Retina (tissue), 1 donor: ENCODE data around the gene UNK.

Experiments
- DNase-seq: peaks from one replicate; pipeline ENCODE4 v3.0.0-alpha.2; 2016

UNK gene

GRCh38 chr17:75823257-75824041 is 38.8 kb downstream of the UNK start:
- no peak for DNase-seq

- no peak for DNase-seq
These were observed 39.5 kb downstream of the UNK start for GRCh38 chr17:75824050-75824552.

- no peak for DNase-seq
These were observed 40.1 kb downstream of the UNK start for GRCh38 chr17:75824666-75825065.

- DNase-seq = no peak
These were observed 40.5 kb downstream of the UNK start for GRCh38 chr17:75825149-75825552.

- DNase-seq = no peak
These were observed 41.3 kb downstream of the UNK start for GRCh38 chr17:75825748-75826370.

- DNase-seq = no peak
These were observed 42.1 kb downstream of the UNK start for GRCh38 chr17:75826561-75827307.

GRCh38 chr17:75827308-75828075 is 42.9 kb downstream of the UNK start:
- DNase-seq = peak; percentile 96

- DNase-seq = no peak
These were observed 43.4 kb downstream of the UNK start for GRCh38 chr17:75828076-75828400.

GRCh38 chr17:75828741-75829140 is 44.1 kb downstream of the UNK start:
- DNase-seq = peak; percentile 34

GRCh38 chr17:75829747-75830146 is 45.1 kb downstream of the UNK start:
- no peak for DNase-seq

- peak; percentile 56 for DNase-seq
These were observed 45.8 kb downstream of the UNK start for GRCh38 chr17:75830164-75831031.

- no peak for DNase-seq
These were observed 46.5 kb downstream of the UNK start for GRCh38 chr17:75831032-75831571.

GRCh38 chr17:75832164-75832651 is 47.6 kb downstream of the UNK start:
- DNase-seq = peak; percentile 38

- DNase-seq = no peak
These were observed 48.2 kb downstream of the UNK start for GRCh38 chr17:75832652-75833400.

GRCh38 chr17:75834279-75834920 is 49.8 kb downstream of the UNK start:
- no peak for DNase-seq

GRCh38 chr17:75834928-75835653 is 50.5 kb downstream of the UNK start:
- DNase-seq = peak; percentile 14

- DNase-seq = no peak
These were observed 51.0 kb downstream of the UNK start for GRCh38 chr17:75835654-75835987.

- DNase-seq = no peak
These were observed 52.0 kb downstream of the UNK start for GRCh38 chr17:75836605-75837004.

- DNase-seq = no peak
These were observed 53.3 kb downstream of the UNK start for GRCh38 chr17:75837899-75838298.

GRCh38 chr17:75838410-75838809 is 53.8 kb downstream of the UNK start:
- DNase-seq = no peak
